SU-DHL-6 (cell line): ENCODE results near the gene DOCK10.

Experiments
- EZH2phosphoT487 ChIP-seq: fragments of 200-600 bp; sonication (generic), shearing (Covaris generic); conservative IDR thresholded peaks from 2 replicates; pipeline ENCODE4 v1.6.1; 2018; ENCODE audit warnings: mild to moderate bottlenecking, antibody characterized with exemption, low read length, moderate library complexity, mixed read lengths
- TF ChIP-seq, protein P1 (sequence below): fragments of 200-600 bp; sonication (generic); IDR thresholded peaks from one replicate; pipeline ENCODE4 v1.5.1; 2017; ENCODE audit warnings: antibody characterized with exemption, mild to moderate bottlenecking, low read length, moderate library complexity; ENCODE audit not compliant: insufficient read depth, poor library complexity, severe bottlenecking

DNA sequence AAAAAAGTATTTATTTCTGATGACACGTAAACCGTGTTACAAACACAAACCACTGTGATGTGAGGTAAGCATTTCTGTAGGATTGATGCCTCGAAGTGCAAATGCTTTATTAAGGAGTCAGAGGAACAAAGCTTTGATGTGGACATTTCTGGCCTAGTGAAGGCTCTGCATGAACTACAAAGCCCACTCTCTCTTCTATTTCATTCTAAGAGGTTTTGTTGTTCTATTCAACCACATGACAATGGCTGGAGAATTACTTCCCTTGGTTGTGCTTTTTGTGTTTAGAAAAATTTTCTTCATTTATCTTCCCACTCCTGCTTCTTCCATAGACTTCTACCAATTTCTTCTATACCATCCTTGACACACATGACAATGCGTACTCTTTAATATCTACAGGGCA lies 200.4 kb downstream of the DOCK10 start:
- TF ChIP-seq, protein P1, sequence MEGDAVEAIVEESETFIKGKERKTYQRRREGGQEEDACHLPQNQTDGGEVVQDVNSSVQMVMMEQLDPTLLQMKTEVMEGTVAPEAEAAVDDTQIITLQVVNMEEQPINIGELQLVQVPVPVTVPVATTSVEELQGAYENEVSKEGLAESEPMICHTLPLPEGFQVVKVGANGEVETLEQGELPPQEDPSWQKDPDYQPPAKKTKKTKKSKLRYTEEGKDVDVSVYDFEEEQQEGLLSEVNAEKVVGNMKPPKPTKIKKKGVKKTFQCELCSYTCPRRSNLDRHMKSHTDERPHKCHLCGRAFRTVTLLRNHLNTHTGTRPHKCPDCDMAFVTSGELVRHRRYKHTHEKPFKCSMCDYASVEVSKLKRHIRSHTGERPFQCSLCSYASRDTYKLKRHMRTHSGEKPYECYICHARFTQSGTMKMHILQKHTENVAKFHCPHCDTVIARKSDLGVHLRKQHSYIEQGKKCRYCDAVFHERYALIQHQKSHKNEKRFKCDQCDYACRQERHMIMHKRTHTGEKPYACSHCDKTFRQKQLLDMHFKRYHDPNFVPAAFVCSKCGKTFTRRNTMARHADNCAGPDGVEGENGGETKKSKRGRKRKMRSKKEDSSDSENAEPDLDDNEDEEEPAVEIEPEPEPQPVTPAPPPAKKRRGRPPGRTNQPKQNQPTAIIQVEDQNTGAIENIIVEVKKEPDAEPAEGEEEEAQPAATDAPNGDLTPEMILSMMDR, result no peak
- TF ChIP-seq EZH2phosphoT487, result no peak
